OCI-LY7 (cell line): Measurements from ENCODE around the gene PCCA. TPM values are rescaled to one million over a fixed set of nuclear protein-coding genes. Genes with fewer than 3 reads are reported as not detected.

Experiments
- BruUV-seq: library from RNA; stranded (reverse); fragments of 400-500 nt; replicated peaks from 2 replicates; lab custom pipeline; 2021; lab: Mats Ljungman, UMichigan
- CTCF ChIA-PET: fragments of 300-600 bp; sonication (Branson Sonifier 250); formaldehyde crosslinking; loops from one replicate; lab custom pipeline; 2022; ENCODE audit warnings: antibody characterized with exemption; ENCODE audit not compliant: unreplicated experiment; lab: Charles Lee
- POLR2A ChIA-PET: fragments of 300-600 bp; sonication (Branson Sonifier 250); formaldehyde crosslinking; loops from one replicate; lab custom pipeline; 2022; ENCODE audit warnings: antibody characterized with exemption; lab: Charles Lee
- DNase-seq: peaks from one replicate; pipeline ENCODE4 v3.0.0-alpha.2; 2015; ENCODE audit warnings: low spot score
- H2AFZ ChIP-seq: fragments of 200-600 bp; sonication (generic), shearing (Covaris generic); 2 replicates; pipeline ENCODE4 v1.6.1; 2014; ENCODE audit warnings: mild to moderate bottlenecking, antibody characterized with exemption, low read length, moderate library complexity
- H3K27ac ChIP-seq: fragments of 200-600 bp; sonication (generic); 2 replicates; pipeline ENCODE4 v1.5.1; 2014; ENCODE audit warnings: mixed run types, low read depth, mild to moderate bottlenecking, moderate library complexity, low read length, inconsistent platforms; ENCODE audit not compliant: poor library complexity, severe bottlenecking
- H3K36me3 ChIP-seq: fragments of 200-600 bp; sonication (generic); 2 replicates; pipeline ENCODE4 v1.6.1; 2014; ENCODE audit warnings: mild to moderate bottlenecking, antibody characterized with exemption, low read length, moderate library complexity, mixed read lengths; ENCODE audit not compliant: insufficient read depth
- H3K4me1 ChIP-seq: fragments of 200-600 bp; sonication (generic); 2 replicates; pipeline ENCODE4 v1.5.1; 2014; ENCODE audit warnings: mild to moderate bottlenecking, low read length; ENCODE audit not compliant: insufficient read depth, poor library complexity, severe bottlenecking
- H3K4me2 ChIP-seq: fragments of 200-600 bp; sonication (generic); 2 replicates; pipeline ENCODE4 v1.6.1; 2014; ENCODE audit warnings: mild to moderate bottlenecking, low read length
- H3K4me3 ChIP-seq: fragments of 200-600 bp; sonication (generic); 2 replicates; pipeline ENCODE4 v1.5.1; 2014; ENCODE audit warnings: mild to moderate bottlenecking, low read depth, low read length; ENCODE audit not compliant: poor library complexity, severe bottlenecking
- H3K79me2 ChIP-seq: fragments of 200-600 bp; sonication (generic); 2 replicates; pipeline ENCODE4 v1.6.1; 2016; ENCODE audit warnings: low read depth, mild to moderate bottlenecking, low read length, moderate library complexity, mixed read lengths; ENCODE audit not compliant: insufficient read depth
- H3K9me2 ChIP-seq: fragments of 200-600 bp; sonication (generic); 2 replicates; pipeline ENCODE4 v1.6.1; 2016; ENCODE audit warnings: mild to moderate bottlenecking, low read length, mixed read lengths; ENCODE audit not compliant: insufficient read depth
- H3K9me3 ChIP-seq: fragments of 200-600 bp; sonication (generic); 2 replicates; pipeline ENCODE4 v1.6.1; 2014; ENCODE audit warnings: mild to moderate bottlenecking, mixed run types, low read length, mixed read lengths
- H4K20me1 ChIP-seq: fragments of 200-600 bp; sonication (generic); 2 replicates; pipeline ENCODE4 v1.6.1; 2014; ENCODE audit warnings: mild to moderate bottlenecking, antibody characterized with exemption, low read length, moderate library complexity, mixed read lengths; ENCODE audit not compliant: insufficient read depth
- CTCF ChIP-seq: fragments of 200-600 bp; sonication (generic); conservative IDR thresholded peaks from 2 replicates; pipeline ENCODE4 v1.5.1; 2014; ENCODE audit warnings: mild to moderate bottlenecking, antibody characterized with exemption, low read length, moderate library complexity, mixed read lengths
- EZH2phosphoT487 ChIP-seq: fragments of 200-600 bp; sonication (generic); IDR thresholded peaks from 2 replicates; pipeline ENCODE4 v1.6.1; 2018; ENCODE audit warnings: low read depth, borderline replicate concordance, mild to moderate bottlenecking, mixed run types, antibody characterized with exemption, low read length, moderate library complexity, mixed read lengths
- intact Hi-C: fragments of 100-400 bp; cut with micrococcal nuclease; formaldehyde crosslinking; loops from one replicate; pipeline ENCODE4 v1.10.0; 2022; ENCODE audit not compliant: unreplicated experiment
- total RNA-seq, 2 experiments: library from RNA; depleted of rRNA in 1 of 2; stranded (reverse); fragments of >200 nt in 1 of 2; shearing (Covaris generic) in 1 of 2; gene quantifications; 2 replicates each; pipeline ENCODE4 v1.2.3, GENCODE V29; 2014 to 2022

The PCCA gene
- total RNA-seq, 2 experiments from 2014 or later, result 2.7 to 7.2 TPM

- no peak for TF ChIP-seq EZH2phosphoT487
- no peak for TF ChIP-seq CTCF
- intact Hi-C loops, result no loop called here
- POLR2A ChIA-PET, result no interaction called here
Measured at GRCh38 chr13:100532836-100533435, 444.0 kb downstream of the PCCA start.

GRCh38 chr13:100533588-100534041 lies 444.7 kb downstream of the PCCA start:
- TF ChIP-seq EZH2phosphoT487, result no peak
- TF ChIP-seq CTCF, result no peak
- H3K27ac ChIP-seq, result no peak overlapping the region
- ChIA-PET POLR2A (no interaction called here), CTCF (no interaction called here)
- H3K4me1 ChIP-seq, result no peaks in the 10 kb centered on the region
- H4K20me1 ChIP-seq, result no peaks in the 10 kb centered on the region
- H3K79me2 ChIP-seq, result no peaks in the 10 kb centered on the region
- H3K9me3 ChIP-seq, result no peaks in the 10 kb centered on the region
- no peaks in the 10 kb centered on the region for H3K9me2 ChIP-seq
- H3K4me2 ChIP-seq, result no peak overlapping the region
- no peaks in the 10 kb centered on the region for H3K36me3 ChIP-seq
- intact Hi-C loops, result no loop called here
- H3K4me3 ChIP-seq, result no peak overlapping the region
- H2AFZ ChIP-seq, result no peak overlapping the region
- DNase-seq, result no peak
- BruUV-seq, result no TSS peak

More at GRCh38 chr13:100532836-100533435, 444.0 kb downstream of the PCCA start:
- CTCF ChIA-PET, result no interaction called here
- Histone ChIP-seq H3K4me3 (no peak overlapping the region), H3K9me2 (no peaks in the 10 kb centered on the region), H3K4me1 (no peaks in the 10 kb centered on the region), H3K9me3 (no peaks in the 10 kb centered on the region), H3K4me2 (no peak overlapping the region), H4K20me1 (no peaks in the 10 kb centered on the region), H3K79me2 (no peaks in the 10 kb centered on the region), H3K27ac (no peak overlapping the region), H2AFZ (no peak overlapping the region), H3K36me3 (no peaks in the 10 kb centered on the region)
- BruUV-seq, result no TSS peak
- no peak for DNase-seq

GRCh38 chr13:100534147-100534843 lies 445.4 kb downstream of the PCCA start:
- Histone ChIP-seq H3K36me3 (no peaks in the 10 kb centered on the region), H2AFZ (no peak overlapping the region), H3K27ac (no peak overlapping the region), H3K4me1 (no peaks in the 10 kb centered on the region), H3K9me2 (no peaks in the 10 kb centered on the region), H4K20me1 (no peaks in the 10 kb centered on the region), H3K4me3 (no peak overlapping the region), H3K79me2 (no peaks in the 10 kb centered on the region), H3K4me2 (no peak overlapping the region), H3K9me3 (no peaks in the 10 kb centered on the region)
- ChIA-PET CTCF (no interaction called here), POLR2A (no interaction called here)
- BruUV-seq, result no TSS peak
- TF ChIP-seq CTCF (no peak), EZH2phosphoT487 (no peak)
- intact Hi-C loops, result no loop called here
- no peak for DNase-seq
